ENCODE data around the gene ITGBL1.

Gene ITGBL1

GRCh38 chr13:101565317-101565716, 112.8 kb downstream of the ITGBL1 start:
- no peak overlapping the region for H3K4me3 ChIP-seq (ENCODE audit: low read depth, low read length)
- TF ChIP-seq CTCF (IDR thresholded peaks at IDR 0.05; ENCODE audit: low read depth, low read length), result no peak

GRCh38 chr13:101567841-101568240, 115.4 kb downstream of the ITGBL1 start:
- no peak overlapping the region for H3K4me3 ChIP-seq (ENCODE audit: low read depth, low read length)
- TF ChIP-seq CTCF (IDR thresholded peaks at IDR 0.05; ENCODE audit: low read depth, low read length), result no peak

- no peak overlapping the region for H3K4me3 ChIP-seq (ENCODE audit: low read depth, low read length)
- TF ChIP-seq CTCF (IDR thresholded peaks at IDR 0.05; ENCODE audit: low read depth, low read length), result no peak
Observed at GRCh38 chr13:101569807-101570206, 117.3 kb downstream of the ITGBL1 start.

- no peak for TF ChIP-seq CTCF (IDR thresholded peaks at IDR 0.05; ENCODE audit: low read depth, low read length)
- no peak overlapping the region for H3K4me3 ChIP-seq (ENCODE audit: low read depth, low read length)
Observed at GRCh38 chr13:101570410-101570809, 117.9 kb downstream of the ITGBL1 start.

- no peak overlapping the region for H3K4me3 ChIP-seq (ENCODE audit: low read depth, low read length)
Observed at GRCh38 chr13:101572456-101572855, 120.0 kb downstream of the ITGBL1 start.

GRCh38 chr13:101575581-101575980, 123.1 kb downstream of the ITGBL1 start:
- no peak for TF ChIP-seq CTCF (IDR thresholded peaks at IDR 0.05; ENCODE audit: low read depth, low read length)
- H3K4me3 ChIP-seq (ENCODE audit: low read depth, low read length), result no peak overlapping the region

More at GRCh38 chr13:101572456-101572855, 120.0 kb downstream of the ITGBL1 start:
- TF ChIP-seq CTCF (IDR thresholded peaks at IDR 0.05; ENCODE audit: low read depth, low read length), result no peak

GRCh38 chr13:101576455-101576854, 124.0 kb downstream of the ITGBL1 start:
- no peak overlapping the region for H3K4me3 ChIP-seq (ENCODE audit: low read depth, low read length)
- TF ChIP-seq CTCF (IDR thresholded peaks at IDR 0.05; ENCODE audit: low read depth, low read length), result no peak
